HG02884 (cell line): Measurements from ENCODE around the gene TAOK1.
"Not testable (repeated sequence)": the region's sequence is repeated elsewhere in the genome, so short reads cannot be mapped to it uniquely, and the experiment has no call there.

Experiments
- ATAC-seq: cut with Tn5 transposase; IDR thresholded peaks from one replicate; pipeline ENCODE4 v1.9.1; 2021; ENCODE audit warnings: mild to moderate bottlenecking, moderate library complexity; ENCODE audit not compliant: unreplicated experiment

TAOK1 gene

GRCh38 chr17:29443041-29443739, 53.0 kb downstream of the TAOK1 start:
- no peak for ATAC-seq

GRCh38 chr17:29444589-29444988, 54.4 kb downstream of the TAOK1 start:
- no peak for ATAC-seq

GRCh38 chr17:29445844-29446243, 55.7 kb downstream of the TAOK1 start:
- ATAC-seq, result no peak

GRCh38 chr17:29449865-29450671, 59.9 kb downstream of the TAOK1 start:
- no peak for ATAC-seq

- no peak for ATAC-seq
These were observed 61.1 kb downstream of the TAOK1 start for GRCh38 chr17:29451121-29451742.

- no peak for ATAC-seq
These were observed 67.9 kb downstream of the TAOK1 start for GRCh38 chr17:29458066-29458465.

DNA sequence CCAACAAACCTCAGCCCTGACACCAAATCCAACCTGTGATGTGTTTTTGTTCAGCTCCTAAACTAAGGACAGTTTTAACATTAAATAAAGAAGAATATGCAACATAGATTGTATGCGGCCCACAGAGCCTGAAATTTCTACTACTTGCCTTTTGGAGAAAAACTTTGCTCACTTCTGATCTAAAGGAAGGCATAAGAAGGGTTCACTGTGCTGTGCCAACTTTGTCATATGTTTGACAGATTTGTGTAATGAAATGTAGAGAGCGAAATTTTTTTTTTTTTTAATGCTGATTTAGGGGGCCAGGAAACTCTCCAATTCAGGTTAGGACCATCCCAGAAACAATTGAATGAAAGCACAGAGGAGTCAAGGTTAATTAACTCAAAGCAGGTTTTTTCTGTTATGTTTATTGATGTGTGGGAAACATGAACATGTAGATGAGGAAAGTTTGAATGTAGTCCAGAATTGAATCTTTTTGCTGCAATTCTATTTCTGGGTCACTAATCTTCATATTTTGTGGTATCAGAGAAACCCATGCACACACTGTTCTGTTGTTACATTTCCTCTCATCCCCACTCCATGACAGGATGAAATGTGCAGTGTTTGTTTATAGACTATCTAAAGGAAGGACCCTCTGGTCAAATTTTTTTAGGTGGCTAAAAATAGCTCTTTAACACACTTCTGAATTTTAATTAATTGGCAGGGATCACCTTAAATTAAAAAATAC, 71.5 kb downstream of the TAOK1 start:
- no peak for ATAC-seq

DNA sequence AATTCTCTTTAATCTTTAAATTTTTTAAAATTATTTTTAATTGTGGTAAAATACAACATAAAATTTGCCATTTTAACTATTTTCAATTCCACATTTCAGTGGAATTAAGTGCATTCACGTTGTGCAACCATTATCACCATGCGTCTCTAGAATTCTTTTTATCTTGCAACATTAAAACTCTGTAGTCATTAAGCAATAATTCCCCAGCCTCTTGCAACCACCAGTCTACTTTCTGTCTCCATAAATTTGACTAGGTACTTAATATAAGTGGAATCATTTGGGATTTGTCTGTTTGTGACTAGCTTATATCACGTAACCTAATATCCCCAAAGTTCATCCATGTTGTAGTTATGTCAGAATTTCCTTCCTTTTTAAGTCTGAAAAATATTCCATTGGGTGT, 79.1 kb downstream of the TAOK1 start:
- ATAC-seq, result no peak

DNA sequence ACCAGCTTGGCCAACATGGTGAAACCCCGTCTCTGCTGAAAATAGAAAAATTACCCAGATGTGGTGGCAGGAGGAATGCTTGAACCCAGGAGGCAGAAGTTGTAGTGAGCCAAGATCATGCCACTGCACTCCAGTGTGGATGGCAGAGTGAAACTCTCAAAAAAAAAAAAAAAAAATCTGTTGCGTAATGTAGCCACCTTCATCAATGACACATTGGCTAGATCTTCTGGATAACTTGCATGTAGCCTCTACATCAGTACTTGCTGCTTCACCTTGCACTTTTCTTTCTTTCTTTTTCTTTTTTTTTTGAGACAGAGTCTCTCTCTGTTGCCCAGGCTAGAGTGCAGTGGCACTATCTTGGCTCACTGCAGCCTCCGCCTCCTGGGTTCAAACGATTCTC, 83.3 kb downstream of the TAOK1 start:
- ATAC-seq, result not testable (repeated sequence)

DNA sequence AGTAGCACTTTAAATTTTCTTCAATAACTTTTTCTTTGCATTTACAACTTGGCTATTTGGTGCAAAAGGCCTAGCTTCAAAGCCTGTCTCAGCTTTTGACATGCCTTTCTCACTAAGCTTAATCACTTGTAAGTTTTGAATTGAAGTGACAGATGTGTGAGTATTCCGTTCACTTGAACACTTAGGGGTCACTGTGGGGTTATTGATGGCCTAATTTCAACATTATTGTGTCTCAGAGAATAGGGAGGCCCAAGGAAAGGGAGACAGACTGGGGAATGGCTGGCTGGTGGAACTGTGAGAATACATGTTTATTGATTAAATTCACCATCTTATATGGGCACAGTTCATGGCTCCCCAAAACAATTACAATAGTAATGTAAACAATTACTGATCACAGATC, 84.1 kb downstream of the TAOK1 start:
- no peak for ATAC-seq

DNA sequence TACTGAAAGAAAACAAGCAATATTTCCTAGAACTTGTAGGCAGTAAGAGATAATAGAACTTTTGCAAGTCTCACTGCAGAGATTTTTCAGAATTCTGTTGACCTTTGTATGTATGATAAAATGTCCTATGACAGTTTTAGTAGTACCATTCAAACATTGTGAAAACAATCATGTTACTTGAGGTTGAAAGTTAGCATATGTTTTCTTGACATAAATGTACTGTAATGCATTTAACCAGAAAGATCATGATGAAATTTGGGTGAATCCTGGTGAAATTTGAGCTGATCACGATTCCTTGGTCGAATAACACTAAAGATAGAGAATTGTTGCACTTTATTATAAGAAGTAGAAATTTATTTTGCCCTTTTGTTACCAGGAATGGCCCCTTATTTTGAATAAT, 85.7 kb downstream of the TAOK1 start:
- ATAC-seq, result no peak

- not testable (repeated sequence) for ATAC-seq
These were observed 90.2 kb downstream of the TAOK1 start for GRCh38 chr17:29480249-29480928.

GRCh38 chr17:29483503-29483902, 93.3 kb downstream of the TAOK1 start:
- ATAC-seq, result no peak

- ATAC-seq, result no peak
These were observed 104.8 kb downstream of the TAOK1 start for GRCh38 chr17:29495011-29495410.

GRCh38 chr17:29504711-29505110, 114.5 kb downstream of the TAOK1 start:
- no peak for ATAC-seq

DNA sequence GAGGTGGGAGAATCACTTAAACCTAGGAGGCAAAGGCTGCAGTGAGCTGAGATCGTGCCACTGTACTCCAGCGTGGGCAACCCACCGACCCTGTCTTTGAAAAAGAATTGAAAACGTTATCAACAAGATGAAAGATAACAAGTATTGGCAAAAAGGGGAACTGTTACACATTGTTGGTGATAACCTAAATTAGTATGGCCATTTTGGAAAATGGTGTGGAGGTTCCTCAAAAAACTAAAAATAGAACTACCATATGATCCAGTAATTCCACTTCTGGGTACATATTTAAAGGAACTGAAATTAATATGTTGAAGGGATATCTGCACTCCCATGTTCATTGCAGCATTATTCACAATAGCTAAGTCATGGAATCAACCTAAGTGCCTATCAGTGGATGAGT, 115.7 kb downstream of the TAOK1 start:
- no peak for ATAC-seq

DNA sequence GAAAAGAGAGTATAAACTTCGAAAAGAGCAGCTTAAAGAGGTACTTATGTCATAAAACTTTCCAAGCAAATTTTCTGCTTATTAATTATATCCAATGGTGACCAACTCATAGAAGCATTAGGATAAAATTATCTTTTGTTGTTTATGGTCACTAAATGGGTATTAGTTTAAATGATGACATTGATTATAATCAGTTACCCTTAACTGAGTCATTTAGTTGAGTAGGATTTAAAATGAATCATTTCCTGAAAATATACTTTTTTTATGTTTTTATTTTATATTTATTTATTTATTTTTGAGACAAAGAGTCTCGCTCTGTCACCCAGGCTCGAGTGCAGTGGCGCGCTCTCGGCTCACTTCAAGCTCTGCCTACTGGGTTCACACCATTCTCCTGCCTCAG, 120.8 kb downstream of the TAOK1 start:
- no peak for ATAC-seq

DNA sequence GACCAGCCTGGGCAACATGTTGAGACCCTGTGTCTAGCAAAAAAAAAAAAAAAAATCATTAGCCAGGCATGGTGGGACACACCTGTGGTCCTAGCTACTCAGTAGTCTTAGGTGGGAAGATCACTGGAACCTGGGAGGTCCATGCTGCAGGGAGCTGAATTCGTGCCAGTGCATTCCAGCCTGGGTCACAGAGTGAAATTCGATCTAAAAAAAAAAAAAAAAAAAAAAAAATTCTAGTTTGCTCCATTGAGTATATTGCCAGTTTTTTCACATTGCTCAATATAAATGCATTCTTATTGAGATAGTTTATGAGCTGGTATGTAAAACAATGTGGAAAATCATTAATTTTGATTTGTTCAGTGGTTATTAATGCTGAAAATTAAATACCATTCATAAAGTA, 124.6 kb downstream of the TAOK1 start:
- no peak for ATAC-seq

DNA sequence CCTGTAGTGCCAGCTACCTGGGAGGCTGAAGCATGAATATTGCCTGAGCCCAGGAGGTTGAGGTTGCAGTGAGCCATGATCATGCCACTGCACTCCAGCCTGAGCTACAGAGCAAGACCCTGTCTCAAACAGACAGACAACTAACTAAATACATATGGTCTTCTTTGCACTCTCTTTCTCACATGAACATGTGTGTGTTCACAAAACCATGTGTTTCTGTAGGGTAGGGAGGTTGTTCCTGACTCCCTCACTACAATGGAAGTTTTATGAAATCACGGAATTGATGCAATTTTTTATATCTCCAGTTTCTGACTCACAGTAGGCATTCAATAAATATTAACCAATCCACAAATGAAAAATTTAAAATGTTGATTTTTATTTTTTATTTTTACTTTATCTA, 128.2 kb downstream of the TAOK1 start:
- no peak for ATAC-seq

DNA sequence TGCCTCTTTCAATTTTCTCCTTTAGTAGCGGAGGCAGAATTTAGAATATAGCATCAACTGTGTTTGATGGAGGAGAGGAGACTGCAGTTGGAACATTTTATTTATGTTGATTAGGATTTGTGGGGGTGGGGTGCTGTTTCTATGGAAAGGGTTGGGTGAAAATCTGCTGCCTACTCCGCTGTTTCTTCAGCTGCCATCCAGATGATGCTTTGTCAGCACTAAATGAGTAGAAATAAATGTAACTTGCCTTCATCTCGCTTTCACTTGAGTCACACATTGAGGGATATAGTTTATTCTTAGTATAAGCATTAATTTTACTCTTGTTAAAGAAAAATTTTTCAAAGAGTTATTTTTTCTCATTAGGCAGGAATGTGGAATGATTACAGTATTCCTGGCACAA, 134.5 kb downstream of the TAOK1 start:
- ATAC-seq, result no peak

DNA sequence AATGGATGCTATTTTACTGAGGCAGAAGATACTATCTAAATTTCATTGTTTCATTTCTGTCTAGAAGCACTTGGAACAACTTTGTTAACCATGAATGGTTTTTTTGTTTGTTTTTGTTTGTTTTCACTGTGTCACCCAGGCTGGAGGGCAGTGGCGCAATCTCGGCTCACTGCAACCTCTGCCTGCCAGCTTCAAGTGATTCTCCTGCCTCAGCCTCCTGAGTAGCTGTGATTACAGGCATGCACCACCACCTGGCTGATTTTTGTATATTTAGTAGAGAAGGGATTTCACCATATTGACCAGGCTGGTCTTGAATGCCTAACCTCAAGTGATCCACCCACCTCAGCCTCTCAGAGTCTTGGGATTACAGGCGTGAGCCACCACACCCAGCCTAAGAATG, 136.2 kb downstream of the TAOK1 start:
- ATAC-seq, result no peak
